Endothelial cell of umbilical vein (primary cell): ENCODE measurements around the gene GRM7.

Experiments
- CTCF ChIP-seq, 2 donors: IDR thresholded peaks; 1 replicate in 1 of 2; 2 replicates in 1 of 2; pipeline ENCODE4 v1.5.1; 2011; ENCODE audit warnings: low read length in 2 of 2, mild to moderate bottlenecking in 2 of 2, moderate library complexity in 2 of 2, control low read depth in 1 of 2, inconsistent platforms in 1 of 2, low read depth in 1 of 2; ENCODE audit not compliant: insufficient read depth in 1 of 2; ENCODE audit errors: extremely low read depth in 1 of 2
- EZH2 ChIP-seq: IDR thresholded peaks from 2 replicates; pipeline ENCODE4 v1.6.1; 2012; ENCODE audit warnings: borderline replicate concordance, low read depth, mild to moderate bottlenecking, moderate library complexity, low read length, inconsistent platforms; ENCODE audit not compliant: severe bottlenecking
- FOS ChIP-seq: IDR thresholded peaks from 2 replicates; pipeline ENCODE4 v1.6.1; 2011; ENCODE audit warnings: mild to moderate bottlenecking, low read length, moderate library complexity, borderline replicate concordance; ENCODE audit not compliant: insufficient read depth
- GATA2 ChIP-seq: IDR thresholded peaks from 2 replicates; pipeline ENCODE4 v1.7.0; 2011; ENCODE audit warnings: low read depth, mild to moderate bottlenecking, moderate library complexity, mixed read lengths, low read length; ENCODE audit not compliant: insufficient read length, insufficient read depth
- JUN ChIP-seq: IDR thresholded peaks from 2 replicates; pipeline ENCODE4 v1.6.1; 2011; ENCODE audit warnings: borderline replicate concordance, low read depth; ENCODE audit not compliant: insufficient read length, insufficient read depth
- MAX ChIP-seq: IDR thresholded peaks from 2 replicates; pipeline ENCODE4 v1.6.1; 2011; ENCODE audit not compliant: insufficient read depth, insufficient read length
- MYC ChIP-seq: IDR thresholded peaks from one replicate; pipeline ENCODE4 v1.6.1; 2011; ENCODE audit warnings: mild to moderate bottlenecking, low read depth, low read length
- POLR2A ChIP-seq: IDR thresholded peaks from 2 replicates; pipeline ENCODE4 v1.6.1; 2012; ENCODE audit warnings: low read depth, mild to moderate bottlenecking, control low read depth, low read length
- POLR2AphosphoS5 ChIP-seq: IDR thresholded peaks from 2 replicates; pipeline ENCODE4 v1.6.1; 2012; ENCODE audit warnings: low read depth, mild to moderate bottlenecking, control low read depth, low read length, moderate library complexity; ENCODE audit not compliant: insufficient read depth

- TF ChIP-seq CTCF (IDR thresholded peaks at IDR 0.05; ENCODE audit: extremely low read depth in 1 of 2, insufficient read depth in 1 of 2, low read depth in 1 of 2, low read length in 2 of 2) = no peak
- TF ChIP-seq POLR2A = no peak
- TF ChIP-seq EZH2 = no peak
- TF ChIP-seq POLR2AphosphoS5 = no peak
- no peak for TF ChIP-seq GATA2
- no peak for TF ChIP-seq JUN
- no peak for TF ChIP-seq MAX
- no peak for TF ChIP-seq MYC
- TF ChIP-seq FOS = no peak
Measured at GRCh38 chr3:6935970-6936369, 75.1 kb downstream of the GRM7 start.
